HCT116 (cell line): Measurements from ENCODE around the gene CYP4F2.

Source experiments
- CTCF ChIP-seq, 3 experiments: fragments of 200-600 bp in 1 of 3; sonication (generic) in 1 of 3; IDR thresholded peaks in 2 of 3; conservative IDR thresholded peaks in 1 of 3; 2 replicates each; pipeline ENCODE4 v1.5.1; 2012 to 2017; ENCODE audit warnings: low read depth in 2 of 3, low read length in 2 of 3, antibody characterized with exemption in 1 of 3, borderline replicate concordance in 1 of 3, control low read depth in 1 of 3, mild to moderate bottlenecking in 1 of 3, mixed read lengths in 1 of 3, mixed run types in 1 of 3, moderate library complexity in 1 of 3; ENCODE audit not compliant: insufficient read depth in 1 of 3
- POLR2A ChIP-seq: IDR thresholded peaks from 2 replicates; pipeline ENCODE4 v1.7.0; 2011; ENCODE audit warnings: borderline replicate concordance; ENCODE audit not compliant: insufficient read depth, insufficient read length; ENCODE audit errors: extremely low read depth
- SIN3A ChIP-seq: IDR thresholded peaks from 2 replicates; pipeline ENCODE4 v1.6.1; 2012; ENCODE audit warnings: low read depth
- TCF7L2 ChIP-seq: IDR thresholded peaks from 2 replicates; pipeline ENCODE4 v1.7.0; 2011; ENCODE audit warnings: borderline replicate concordance, inconsistent platforms; ENCODE audit not compliant: insufficient read depth, insufficient read length; ENCODE audit errors: extremely low read depth
- ZBTB33 ChIP-seq: IDR thresholded peaks from 2 replicates; pipeline ENCODE4 v1.6.1; 2011; ENCODE audit warnings: mild to moderate bottlenecking, low read length, moderate library complexity; ENCODE audit not compliant: insufficient replicate concordance; ENCODE audit errors: extremely low read depth

- TF ChIP-seq CTCF (IDR thresholded peaks at IDR 0.05 in 2 of 3, conservative IDR thresholded peaks at IDR 0.05 in 1 of 3; ENCODE audit: borderline replicate concordance in 1 of 3, insufficient read depth in 1 of 3, low read depth in 2 of 3, low read length in 2 of 3) (no peak), ZBTB33 (no peak), POLR2A (no peak), SIN3A (peak; percentile 17; the same call in 1 of the 2 replicates), TCF7L2 (no peak)
Observed at GRCh38 chr19:15829306-15829698, 68.6 kb downstream of the CYP4F2 start.
